H1 (cell line): Measurements from ENCODE around the gene ACOT12. TPM values are rescaled to one million over a fixed set of nuclear protein-coding genes. Genes with fewer than 3 reads are reported as not detected.

Source experiments
- CTCF ChIA-PET: fragments of 300-600 bp; sonication (Branson Sonifier 250); formaldehyde crosslinking; loops from one replicate; lab custom pipeline; 2021; ENCODE audit not compliant: partially characterized antibody; lab: Charles Lee
- POLR2A ChIA-PET: fragments of 300-600 bp; sonication (Branson Sonifier 250); formaldehyde crosslinking; loops from one replicate; lab custom pipeline; 2021; ENCODE audit warnings: inconsistent platforms; ENCODE audit not compliant: partially characterized antibody; lab: Charles Lee
- DNase-seq, 2 experiments: peaks; one replicate each; pipeline versions ENCODE4 v3.0.0 to v3.0.0-alpha.2; 2010 to 2022; ENCODE audit warnings: low spot score in 2 of 2, low read depth in 1 of 2, mixed read lengths in 1 of 2
- FAIRE-seq: peaks from 2 replicates; lab custom pipeline; 2011; peaks lifted over from hg19 to GRCh38; lab: Jason Lieb, UNC
- H2AFZ ChIP-seq: 2 replicates; pipeline ENCODE4 v1.8.1; 2012; ENCODE audit warnings: low read length, inconsistent platforms
- H2AK5ac ChIP-seq: 2 replicates; pipeline ENCODE4 v1.6.1; 2013; ENCODE audit warnings: low read depth, low read length
- H2BK120ac ChIP-seq: replicated peaks from 2 replicates; pipeline ENCODE3; 2013; ENCODE audit warnings: low read depth, low read length, inconsistent platforms
- H2BK12ac ChIP-seq: 2 replicates; pipeline ENCODE4 v1.6.1; 2013; ENCODE audit warnings: low read depth, low read length
- H2BK15ac ChIP-seq: 2 replicates; pipeline ENCODE4 v1.6.1; 2013; ENCODE audit warnings: low read length
- H2BK20ac ChIP-seq: 2 replicates; pipeline ENCODE4 v1.6.1; 2013; ENCODE audit warnings: low read length
- H2BK5ac ChIP-seq: 2 replicates; pipeline ENCODE4 v1.6.1; 2013; ENCODE audit warnings: low read depth, low read length
- H3K14ac ChIP-seq: 2 replicates; pipeline ENCODE4 v1.6.1; 2013; ENCODE audit warnings: inconsistent platforms; ENCODE audit not compliant: insufficient read length
- H3K18ac ChIP-seq: 2 replicates; pipeline ENCODE4 v1.6.1; 2013; ENCODE audit warnings: low read length; ENCODE audit errors: extremely low read depth
- H3K23ac ChIP-seq: 2 replicates; pipeline ENCODE4 v1.6.1; 2013; ENCODE audit warnings: inconsistent platforms; ENCODE audit not compliant: insufficient read length
- H3K23me2 ChIP-seq: 2 replicates; pipeline ENCODE4 v1.6.1; 2013; ENCODE audit warnings: low read depth, low read length
- H3K27ac ChIP-seq: 2 replicates; pipeline ENCODE4 v1.6.1; 2011; ENCODE audit warnings: low read depth, low read length, inconsistent platforms
- H3K27me3 ChIP-seq, 4 experiments: replicated peaks in 1 of 4; 1 replicate in 1 of 4; 2 replicates in 3 of 4; pipeline versions ENCODE4 v1.6.1 to v1.8.1; 2011 to 2013; ENCODE audit warnings: low read length in 3 of 4, mild to moderate bottlenecking in 3 of 4, inconsistent platforms in 2 of 4, mixed read lengths in 2 of 4, moderate library complexity in 1 of 4; ENCODE audit not compliant: control insufficient read depth in 3 of 4, insufficient read depth in 3 of 4; ENCODE audit errors: extremely low read depth in 1 of 4
- H3K36me3 ChIP-seq, 4 experiments: 2 replicates each; pipeline versions ENCODE4 v1.6.1 to v1.8.1; 2011 to 2013; ENCODE audit warnings: mild to moderate bottlenecking in 4 of 4, low read length in 3 of 4, moderate library complexity in 2 of 4, control low read depth in 1 of 4, inconsistent platforms in 1 of 4; ENCODE audit not compliant: insufficient read depth in 4 of 4, control insufficient read depth in 2 of 4
- H3K4ac ChIP-seq: replicated peaks from 2 replicates; pipeline ENCODE3; 2013; ENCODE audit warnings: low read length, low read depth, mixed read lengths, inconsistent platforms; ENCODE audit not compliant: insufficient read length
- H3K4me1 ChIP-seq, 4 experiments: replicated peaks in 1 of 4; 1 replicate in 1 of 4; 2 replicates in 3 of 4; pipeline versions ENCODE4 v1.6.1 to v1.8.1; 2011 to 2013; ENCODE audit warnings: low read length in 3 of 4, inconsistent platforms in 2 of 4, mixed read lengths in 1 of 4; ENCODE audit not compliant: insufficient read depth in 4 of 4, control insufficient read depth in 3 of 4
- H3K4me2 ChIP-seq, 2 experiments: 2 replicates each; pipeline versions ENCODE4 v1.6.1 to v1.8.1; 2011 to 2013; ENCODE audit warnings: low read depth in 2 of 2, low read length in 2 of 2, control low read depth in 1 of 2, inconsistent platforms in 1 of 2, mild to moderate bottlenecking in 1 of 2; ENCODE audit not compliant: insufficient read depth in 1 of 2
- H3K4me3 ChIP-seq, 4 experiments: fragments of 200-600, 300-600 bp in 1 of 4; sonication (generic), shearing (Covaris generic), sonication (Bioruptor Twin) in 1 of 4; 2 replicates each; pipeline versions ENCODE4 v1.5.1 to v1.8.1; 2011 to 2016; ENCODE audit warnings: low read length in 4 of 4, low read depth in 3 of 4, control low read depth in 2 of 4, inconsistent platforms in 2 of 4, mild to moderate bottlenecking in 2 of 4, mixed read lengths in 1 of 4, moderate library complexity in 1 of 4; ENCODE audit not compliant: insufficient read depth in 2 of 4; ENCODE audit errors: extremely low read depth in 1 of 4
- H3K56ac ChIP-seq: replicated peaks from 2 replicates; pipeline ENCODE3; 2013; ENCODE audit warnings: low read depth, mild to moderate bottlenecking, mixed read lengths, low read length, inconsistent platforms; ENCODE audit not compliant: insufficient read length
- H3K79me1 ChIP-seq: 2 replicates; pipeline ENCODE4 v1.6.1; 2013; ENCODE audit warnings: low read depth, low read length, control low read depth
- H3K79me2 ChIP-seq, 2 experiments: 2 replicates each; pipeline versions ENCODE4 v1.6.1 to v1.8.1; 2012 to 2013; ENCODE audit warnings: low read length in 2 of 2, mild to moderate bottlenecking in 2 of 2, inconsistent platforms in 1 of 2; ENCODE audit not compliant: insufficient read depth in 2 of 2, control insufficient read depth in 1 of 2
- H3K9ac ChIP-seq, 4 experiments: replicated peaks in 1 of 4; 1 replicate in 1 of 4; 2 replicates in 3 of 4; pipeline versions ENCODE4 v1.6.1 to v1.8.1; 2011 to 2013; ENCODE audit warnings: low read depth in 3 of 4, low read length in 3 of 4, control low read depth in 2 of 4, mild to moderate bottlenecking in 2 of 4, moderate library complexity in 2 of 4, inconsistent platforms in 1 of 4; ENCODE audit errors: extremely low read depth in 1 of 4
- H3K9me3 ChIP-seq, 2 experiments: 2 replicates each; pipeline versions ENCODE4 v1.6.1 to v1.8.1; 2012 to 2013; ENCODE audit warnings: mild to moderate bottlenecking in 2 of 2, moderate library complexity in 2 of 2, control low read depth in 1 of 2, inconsistent platforms in 1 of 2, low read depth in 1 of 2, low read length in 1 of 2, mixed read lengths in 1 of 2; ENCODE audit not compliant: insufficient read depth in 2 of 2
- H4K20me1 ChIP-seq, 2 experiments: replicated peaks in 1 of 2; 2 replicates each; pipeline versions ENCODE3 to v1.8.1; 2011 to 2013; ENCODE audit warnings: inconsistent platforms in 2 of 2, low read length in 2 of 2, mild to moderate bottlenecking in 1 of 2; ENCODE audit not compliant: insufficient read depth in 2 of 2, control insufficient read depth in 1 of 2
- H4K5ac ChIP-seq: 2 replicates; pipeline ENCODE4 v1.6.1; 2013; ENCODE audit warnings: low read length, low read depth, mixed read lengths, inconsistent platforms; ENCODE audit not compliant: insufficient read length
- H4K8ac ChIP-seq: 2 replicates; pipeline ENCODE4 v1.8.0; 2013; ENCODE audit warnings: mild to moderate bottlenecking, moderate library complexity, low read length, inconsistent platforms; ENCODE audit not compliant: insufficient read depth; ENCODE audit errors: extremely low read depth
- H4K91ac ChIP-seq: replicated peaks from 2 replicates; pipeline ENCODE3; 2013; ENCODE audit warnings: low read length, mixed read lengths, inconsistent platforms; ENCODE audit not compliant: insufficient read length
- EZH2 ChIP-seq: fragments of 200-600 bp; sonication (generic); IDR thresholded peaks from 2 replicates; pipeline ENCODE4 v1.7.1; 2012; ENCODE audit warnings: low read depth, mild to moderate bottlenecking, moderate library complexity, low read length, inconsistent platforms; ENCODE audit not compliant: severe bottlenecking
- HDAC6 ChIP-seq: IDR thresholded peaks from one replicate; pipeline ENCODE4 v1.7.1; 2012; ENCODE audit warnings: low read depth, mild to moderate bottlenecking, inconsistent platforms, low read length, moderate library complexity
- RFX5 ChIP-seq: IDR thresholded peaks from 2 replicates; pipeline ENCODE4 v1.6.1; 2011; ENCODE audit warnings: low read depth, low read length, improper control_type of control experiment, borderline replicate concordance
- RXRA ChIP-seq: IDR thresholded peaks from 2 replicates; pipeline ENCODE4 v1.6.1; 2011; ENCODE audit warnings: low read depth, mild to moderate bottlenecking, low read length, moderate library complexity; ENCODE audit not compliant: insufficient read depth
- TCF12 ChIP-seq: IDR thresholded peaks from 2 replicates; pipeline ENCODE4 v1.6.1; 2011; ENCODE audit warnings: low read depth, mild to moderate bottlenecking, low read length
- TEAD4 ChIP-seq: IDR thresholded peaks from 2 replicates; pipeline ENCODE4 v1.6.1; 2012; ENCODE audit warnings: low read depth, low read length, inconsistent platforms, mixed read lengths
- WGBS, 2 experiments: shearing (Covaris generic) in 1 of 2; methylation state at CpG; one replicate each; pipeline versions ENCODE4 v1.1.6 to v1.1.7; 2013 to 2015; ENCODE audit warnings: low lambda C conversion rate in 2 of 2, mixed read lengths in 2 of 2, inconsistent platforms in 1 of 2, low coverage in 1 of 2, missing lambda C conversion rate in 1 of 2; ENCODE audit not compliant: insufficient replicate concordance in 2 of 2, insufficient coverage in 1 of 2, insufficient read length in 1 of 2; ENCODE audit errors: extremely low coverage in 1 of 2, missing lambda C conversion rate in 1 of 2; 5-methylcytosine and 5-hydroxymethylcytosine counted together
- polyA plus RNA-seq, 7 experiments: library from polyadenylated mRNA; depleted of rRNA in 3 of 7; stranded (reverse) in 5 of 7; unstranded in 2 of 7; fragments of >200 nt in 5 of 7; fragments of 200-250 nt in 2 of 7; gene quantifications; 1 replicate in 5 of 7; 2 replicates in 1 of 7; 4 replicates in 1 of 7; pipeline versions ENCODE4 v1.2.1 to v1.2.3, GENCODE V29; 2011 to 2013; ENCODE audit warnings: missing spikeins in 2 of 7, mixed read lengths in 2 of 7
- total RNA-seq: library from RNA; stranded (reverse); fragmentation: NEBNext Ultra II Directional; extraction: Animal tissue kit (Norgen Biotek cat#: 25700); gene quantifications from 2 replicates; pipeline ENCODE4 v1.2.1, GENCODE V29; 2021

ACOT12 gene
- total and polyA plus RNA-seq, 2 of the 8 experiments (the other 6 are each of a cell fraction or from before 2014, with no cell fraction given), result 0.29 TPM; not detected in 1

DNA sequence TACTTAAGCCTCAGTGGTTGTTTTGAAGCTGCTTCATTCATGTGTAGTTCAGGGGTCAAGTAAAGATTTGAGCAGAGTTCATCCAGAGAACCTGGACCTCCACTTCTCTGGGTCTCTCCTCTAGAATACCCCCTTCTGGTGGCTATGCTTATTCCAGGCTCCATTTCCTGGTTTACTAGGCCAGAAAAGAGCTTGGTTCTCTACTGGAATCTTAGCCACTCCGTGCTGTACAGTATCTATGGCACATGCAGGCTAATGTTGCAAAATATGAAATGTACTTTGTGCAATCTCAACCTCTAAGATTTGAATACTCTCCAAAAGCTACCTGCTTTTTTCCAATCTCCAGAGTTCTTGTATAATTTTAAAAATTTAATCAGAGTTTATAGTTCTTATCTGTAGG lies 110.0 kb downstream of the ACOT12 start:
- Histone ChIP-seq H3K9me3 (no peaks in the 10 kb centered on the region), H3K4ac (no peak overlapping the region), H3K4me3 (no peak overlapping the region), H3K4me2 (no peak overlapping the region), H3K56ac (no peak overlapping the region), H2BK120ac (no peak overlapping the region), H3K27ac (no peak overlapping the region), H3K4me1 (no peaks in the 10 kb centered on the region), H3K27me3 (no peaks in the 10 kb centered on the region), H4K5ac (no peak overlapping the region), H3K18ac (no peak overlapping the region), H4K8ac (no peak overlapping the region), H4K20me1 (peaks cover 0 to 1% of the 10 kb centered on the region in 2 experiments), H2BK12ac (no peak overlapping the region), H2BK15ac (no peak overlapping the region), H3K79me2 (peaks cover 0 to 23% of the 10 kb centered on the region in 2 experiments; a peak in 2 of 4 replicates), H4K91ac (no peak overlapping the region), H2BK5ac (no peak overlapping the region), H3K36me3 (no peaks in the 10 kb centered on the region; a peak in 1 of 8 replicates), H3K23ac (no peak overlapping the region), H2AFZ (no peak overlapping the region), H2AK5ac (no peak overlapping the region), H3K23me2 (peaks cover 2% of the 10 kb centered on the region; the same call in 1 of the 2 replicates), H2BK20ac (no peak overlapping the region), H3K79me1 (peaks cover 2% of the 10 kb centered on the region; the same call in 1 of the 2 replicates), H3K14ac (no peak overlapping the region), H3K9ac (no peak overlapping the region)
- FAIRE-seq (no peak), DNase-seq (no peak)
- TF ChIP-seq TCF12 (no peak), EZH2 (no peak), RXRA (no peak), RFX5 (no peak), TEAD4 (no peak), HDAC6 (no peak)
- CTCF ChIA-PET, result interaction anchor here (0.6 to 1.8 kb wide), 4 partner anchors 13 to 38 kb away, joined by 3 to 6 read pairs (median 4); no protein-coding TSS in a partner anchor
- 81% methylated on average over 1 of the region's 1 CpG; no CpG with 5 or more reads in 1 of the 2 experiments for WGBS, 2 experiments
- POLR2A ChIA-PET, result no interaction called here
